Measurements from ENCODE around the gene EGLN2. TPM values are rescaled to one million over a fixed set of nuclear protein-coding genes. Genes with fewer than 3 reads are reported as not detected.

Gene EGLN2
- polyA plus RNA-seq (2012; rRNA removed), result 39.7 and 43.0 TPM in 2 replicates
- 15.8 and 28.4 TPM in 2 replicates for polyA plus RNA-seq (2012; cell fraction: cytosol; rRNA removed)
- 68.5 and 79.1 TPM in 2 replicates for polyA plus RNA-seq (2012; cell fraction: nucleus; rRNA removed)

DNA sequence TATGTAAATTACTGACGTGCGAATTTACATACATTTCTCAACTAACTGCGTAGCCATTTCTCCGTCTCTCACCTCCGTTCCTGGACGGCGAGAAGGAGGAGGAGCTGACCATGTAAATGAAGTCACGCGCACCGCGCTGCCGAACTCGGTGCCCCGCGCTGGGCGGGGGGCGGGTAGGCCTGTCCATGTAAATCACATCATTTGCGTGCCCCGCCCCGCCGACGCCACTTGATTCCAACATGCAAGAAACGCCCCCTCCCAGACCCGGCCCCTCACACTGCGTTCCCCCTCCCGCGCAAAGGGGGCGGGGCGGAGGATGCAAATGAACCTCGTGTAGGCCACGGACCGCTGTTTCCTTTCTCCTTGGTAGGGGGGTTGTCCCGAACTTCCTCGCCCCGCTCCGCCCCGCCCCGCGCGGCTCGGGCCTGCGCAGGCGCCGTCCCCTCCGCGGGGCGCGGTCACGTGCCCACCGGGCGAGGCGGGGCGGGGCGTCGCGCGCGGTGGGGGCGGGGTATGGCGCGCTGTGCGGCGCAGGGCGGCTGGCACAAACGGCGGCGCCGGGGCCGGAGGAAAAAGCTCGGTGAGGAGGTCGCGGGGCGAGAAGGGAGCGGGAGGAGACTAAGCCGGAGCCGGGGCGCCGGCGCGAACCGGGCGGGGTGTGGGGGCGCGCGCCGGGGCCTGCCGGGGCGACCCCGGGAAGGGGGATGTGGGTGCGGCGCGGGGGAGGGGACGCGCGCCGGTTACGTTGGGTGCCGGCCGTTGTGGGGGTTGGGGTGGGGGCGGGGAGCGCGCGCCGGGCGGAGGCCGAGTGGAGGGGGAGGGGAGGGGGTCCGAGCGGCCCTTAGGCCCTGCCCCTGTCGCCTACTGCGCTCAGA, at the start of gene EGLN2:
EGLN2 (plus strand) TSS at position 509 of the 875 bp plus-strand sequence. CDS start 1,382 bp downstream, outside the sequence.
- H2AFZ ChIP-seq (ENCODE audit: low read depth), result peak within 1 kb of the TSS; percentile 83
- peaks cover 9% of the 10 kb centered on the region for H3F3A ChIP-seq (replicated peaks; ENCODE audit: insufficient read depth)
- H3K4me2 ChIP-seq, result peak within 1 kb of the TSS; percentile 98
- H3K27ac ChIP-seq (ENCODE audit: low read depth in 2 of 2, low read length in 1 of 2), result peak within 1 kb of the TSS; percentile 84 to 89
- H4K20me1 ChIP-seq (ENCODE audit: insufficient read depth), result peaks cover 44% of the 10 kb centered on the region
- peak; percentile 98 for DNase-seq
- H3K27me3 ChIP-seq (ENCODE audit: insufficient read depth), result no peaks in the 10 kb centered on the region
- peak within 1 kb of the TSS; percentile 71 to 80 for H3K4me3 ChIP-seq (ENCODE audit: low read depth in 2 of 2, low read length in 1 of 2)
- 1% methylated on average over 35 of the region's 110 CpGs for WGBS (ENCODE audit: low lambda C conversion rate)
- peak within 1 kb of the TSS; percentile 83 for H3K9ac ChIP-seq
- ChIA-PET POLR2A (interaction anchor here (0.6 to 3.6 kb wide), 6 partner anchors 8 to 1075 kb away, joined by 4 to 31 read pairs (median 6); partner anchors contain the start of genes ACTMAP, COQ8B, ITPKC and NUMBL), CTCF (interaction anchor here (0.6 to 3.7 kb wide), 12 partner anchors 8 to 195 kb away, joined by 3 to 20 read pairs (median 6); partner anchors contain the start of genes NUMBL and RAB4B)
- H3K4me1 ChIP-seq (ENCODE audit: control insufficient read depth in 1 of 2, insufficient read depth in 2 of 2, low read depth in 1 of 2, low read length in 1 of 2), result peaks cover 35 to 42% of the 10 kb centered on the region in 2 experiments; a peak in 2 of 4 replicates
- no peaks in the 10 kb centered on the region for H3K9me2 ChIP-seq
- peaks cover 49% of the 10 kb centered on the region for H3K79me2 ChIP-seq (ENCODE audit: insufficient read depth)
- H3K36me3 ChIP-seq (replicated peaks in 1 of 2; ENCODE audit: control insufficient read depth in 1 of 2, insufficient read depth in 2 of 2, low read length in 1 of 2), result peaks cover 21 to 23% of the 10 kb centered on the region in 2 experiments
- H3K9me3 ChIP-seq, result no peaks in the 10 kb centered on the region
- TF ChIP-seq SIN3A (IDR thresholded peaks at IDR 0.05; ENCODE audit: borderline replicate concordance, low read depth, low read length) (peak; percentile 12; the same call in 1 of the 2 replicates), EZH2phosphoT487 (IDR thresholded peaks at IDR 0.05; ENCODE audit: borderline replicate concordance, low read depth) (no peak), FOSL2 (IDR thresholded peaks at IDR 0.05; ENCODE audit: borderline replicate concordance, low read depth) (no peak), TEAD4 (IDR thresholded peaks at IDR 0.05; ENCODE audit: borderline replicate concordance, insufficient read depth) (no peak), TAF1 (IDR thresholded peaks at IDR 0.05; ENCODE audit: borderline replicate concordance, low read depth, low read length) (peak; percentile 48; the same call in 1 of the 2 replicates), ZBTB33 (IDR thresholded peaks at IDR 0.05; ENCODE audit: borderline replicate concordance, low read depth) (no peak), NRF1 (IDR thresholded peaks at IDR 0.05; ENCODE audit: low read depth, low read length) (peak; percentile 79), TCF12 (IDR thresholded peaks at IDR 0.05) (no peak), RFX5 (IDR thresholded peaks at IDR 0.05; ENCODE audit: low read length) (no peak), FOXM1 (IDR thresholded peaks at IDR 0.05; ENCODE audit: low read depth) (no peak), USF2 (IDR thresholded peaks at IDR 0.05; ENCODE audit: borderline replicate concordance, low read depth, low read length) (peak; percentile 62), REST (IDR thresholded peaks at IDR 0.05; ENCODE audit: low read depth, low read length) (no peak), IRF3 (IDR thresholded peaks at IDR 0.05; ENCODE audit: low read depth, low read length) (no peak), RCOR1 (IDR thresholded peaks at IDR 0.05; ENCODE audit: low read length) (no peak), FOXJ3 (CRISPR knock-in tag; IDR thresholded peaks at IDR 0.05) (no peak), GABPA (IDR thresholded peaks at IDR 0.05; ENCODE audit: low read depth) (0 out of 2 replicates have a peak, but pooled peaks have one; percentile 5), CHD2 (IDR thresholded peaks at IDR 0.05; ENCODE audit: low read length, partially characterized antibody) (peak; percentile 8)
- TF ChIP-seq, protein P1, sequence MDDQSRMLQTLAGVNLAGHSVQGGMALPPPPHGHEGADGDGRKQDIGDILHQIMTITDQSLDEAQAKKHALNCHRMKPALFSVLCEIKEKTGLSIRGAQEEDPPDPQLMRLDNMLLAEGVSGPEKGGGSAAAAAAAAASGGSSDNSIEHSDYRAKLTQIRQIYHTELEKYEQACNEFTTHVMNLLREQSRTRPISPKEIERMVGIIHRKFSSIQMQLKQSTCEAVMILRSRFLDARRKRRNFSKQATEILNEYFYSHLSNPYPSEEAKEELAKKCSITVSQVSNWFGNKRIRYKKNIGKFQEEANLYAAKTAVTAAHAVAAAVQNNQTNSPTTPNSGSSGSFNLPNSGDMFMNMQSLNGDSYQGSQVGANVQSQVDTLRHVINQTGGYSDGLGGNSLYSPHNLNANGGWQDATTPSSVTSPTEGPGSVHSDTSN (IDR thresholded peaks at IDR 0.05), result peak; percentile 92
- TF ChIP-seq, protein P2, sequence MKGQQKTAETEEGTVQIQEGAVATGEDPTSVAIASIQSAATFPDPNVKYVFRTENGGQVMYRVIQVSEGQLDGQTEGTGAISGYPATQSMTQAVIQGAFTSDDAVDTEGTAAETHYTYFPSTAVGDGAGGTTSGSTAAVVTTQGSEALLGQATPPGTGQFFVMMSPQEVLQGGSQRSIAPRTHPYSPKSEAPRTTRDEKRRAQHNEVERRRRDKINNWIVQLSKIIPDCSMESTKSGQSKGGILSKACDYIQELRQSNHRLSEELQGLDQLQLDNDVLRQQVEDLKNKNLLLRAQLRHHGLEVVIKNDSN (IDR thresholded peaks at IDR 0.05; ENCODE audit: borderline replicate concordance, low read depth), result peak; percentile 80
- TF ChIP-seq, protein P3, sequence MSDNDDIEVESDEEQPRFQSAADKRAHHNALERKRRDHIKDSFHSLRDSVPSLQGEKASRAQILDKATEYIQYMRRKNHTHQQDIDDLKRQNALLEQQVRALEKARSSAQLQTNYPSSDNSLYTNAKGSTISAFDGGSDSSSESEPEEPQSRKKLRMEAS (IDR thresholded peaks at IDR 0.05; ENCODE audit: low read depth), result peak; percentile 16; the same call in 1 of the 2 replicates
